ENCODE measurements around the gene NT5DC3.

NT5DC3 gene

DNA sequence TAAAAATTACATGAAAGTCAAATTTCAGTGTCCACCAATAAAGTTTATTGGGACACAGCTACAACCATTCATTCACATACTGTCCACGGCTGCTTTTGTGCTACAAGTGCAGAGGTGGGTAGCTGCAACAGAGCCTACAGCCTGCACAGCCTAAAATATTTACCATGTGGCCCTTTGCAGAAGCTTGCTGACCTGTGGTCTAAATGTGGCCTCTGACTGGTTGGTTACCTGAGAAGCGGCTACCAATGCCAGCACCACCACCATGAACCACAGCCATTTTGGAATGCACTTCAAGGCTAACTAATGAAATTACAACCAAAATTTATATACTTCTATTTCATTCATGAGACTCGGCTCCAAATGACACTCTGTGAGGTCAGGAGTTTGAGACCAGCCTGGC lies 58.6 kb downstream of the NT5DC3 start:
- DNase-seq (ENCODE audit: low spot score), result no peak

DNA sequence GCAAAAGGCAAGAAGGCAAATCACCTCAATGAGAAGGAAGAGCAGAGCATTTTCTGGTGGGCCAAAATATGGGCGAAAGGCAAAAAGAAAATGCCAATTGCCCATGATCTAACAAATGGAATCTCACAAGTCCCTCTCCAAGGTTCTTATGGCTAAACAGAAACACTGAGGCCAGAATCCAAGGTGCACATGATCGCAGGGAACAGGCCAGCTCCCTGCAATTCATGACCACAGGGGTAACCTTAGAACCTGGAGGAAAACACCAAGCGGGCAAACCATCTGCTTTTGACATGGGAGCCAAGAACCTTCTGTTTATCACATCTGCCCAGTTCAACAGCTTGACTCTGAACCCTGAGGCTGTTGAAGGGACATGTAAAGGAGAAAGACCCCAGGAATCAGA lies 60.0 kb downstream of the NT5DC3 start:
- no peak for DNase-seq (ENCODE audit: low spot score)

DNA sequence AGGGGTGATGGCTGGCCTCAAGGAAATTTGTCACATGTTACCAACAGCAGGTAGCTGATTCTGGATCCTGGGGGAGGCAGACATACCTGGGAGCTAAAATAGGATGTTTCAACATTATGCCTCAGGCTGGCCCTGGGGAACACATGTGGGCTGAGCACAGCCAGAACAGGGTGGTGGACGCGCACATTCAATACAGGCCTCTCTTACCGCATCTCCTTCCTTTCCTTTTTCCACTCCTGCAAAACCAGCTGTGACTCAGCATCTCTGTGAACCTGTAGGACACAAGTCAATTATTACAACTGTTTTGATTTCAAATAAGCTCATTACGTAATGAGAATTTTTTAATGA lies 61.0 kb downstream of the NT5DC3 start:
- no peak for DNase-seq (ENCODE audit: low spot score)

DNA sequence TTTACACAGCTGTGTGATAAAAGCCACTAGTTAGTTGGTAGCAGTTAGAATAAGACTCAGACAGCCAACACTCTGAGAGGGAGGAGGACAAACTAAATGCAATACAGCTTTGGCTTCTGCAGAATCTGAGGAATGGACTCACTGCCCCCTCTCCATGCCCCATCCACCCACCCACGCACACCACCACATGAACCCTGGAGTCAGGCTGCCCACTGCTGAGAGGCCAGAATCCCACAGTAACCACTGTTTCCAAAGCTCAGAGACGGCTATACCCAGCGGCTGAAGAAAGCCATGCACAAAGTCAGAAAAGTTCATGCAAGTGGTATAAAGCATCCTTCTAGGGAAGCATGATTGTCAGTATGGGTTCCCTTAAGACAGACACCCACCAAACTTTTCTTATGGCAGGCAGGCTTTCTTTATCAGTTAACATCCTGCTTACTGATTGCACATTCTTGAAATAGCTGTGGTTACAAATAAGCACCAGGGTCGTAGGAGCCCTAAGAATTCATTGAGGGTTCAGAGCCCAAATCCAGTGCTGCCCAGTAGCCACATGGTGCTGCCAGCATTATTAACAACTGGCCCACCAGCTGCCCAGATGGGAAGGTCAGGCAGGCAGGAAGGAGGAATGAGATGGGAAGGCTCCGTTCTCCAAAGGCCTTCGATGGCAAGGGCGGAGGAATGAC lies 61.5 kb downstream of the NT5DC3 start:
- no peak for DNase-seq (ENCODE audit: low spot score)

DNA sequence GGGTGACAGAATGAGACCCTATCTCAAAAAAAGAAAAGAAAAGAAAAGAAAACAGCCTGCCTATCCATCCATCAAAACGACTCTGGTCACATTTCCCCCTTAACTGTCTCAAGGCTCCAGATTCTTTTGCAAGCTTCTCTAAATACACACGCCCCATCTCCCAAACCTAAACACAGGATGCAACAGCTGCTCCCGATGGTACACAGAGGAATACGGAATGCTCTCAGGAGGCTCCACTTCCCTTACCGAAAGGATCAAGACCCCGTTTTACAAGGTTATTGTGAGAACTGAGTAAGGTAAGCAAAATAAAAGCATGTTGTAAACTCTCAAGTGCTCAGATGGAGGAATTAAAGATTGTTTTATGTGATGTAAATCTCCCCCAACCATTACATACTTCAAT lies 62.3 kb downstream of the NT5DC3 start:
- no peak for DNase-seq (ENCODE audit: low spot score)

DNA sequence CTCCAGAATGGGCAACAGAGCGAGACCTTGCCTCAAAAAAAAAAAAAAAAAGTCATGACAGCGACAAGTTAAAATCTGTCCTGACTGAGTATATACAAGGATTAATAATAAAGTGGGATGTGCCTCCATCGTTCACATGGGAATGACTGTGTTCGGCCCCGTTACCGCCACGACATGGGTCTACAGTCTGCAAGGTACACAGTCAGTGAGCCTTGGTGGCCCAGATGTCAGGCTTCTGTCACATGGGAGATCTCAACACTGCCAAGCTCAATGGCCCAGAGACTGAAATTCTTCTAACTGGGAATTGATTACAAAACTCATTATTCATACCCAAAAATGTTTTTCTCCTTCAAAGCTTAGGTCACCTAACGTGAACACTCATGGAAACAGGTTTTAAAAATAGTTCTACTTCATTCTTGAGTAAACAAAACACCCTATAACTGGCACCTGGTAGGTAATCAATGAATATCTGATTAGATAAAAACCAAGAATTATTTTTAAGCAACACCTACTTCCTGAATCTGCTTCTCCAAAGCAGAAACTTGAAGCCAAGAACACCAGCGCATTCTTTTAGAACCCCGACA lies 66.0 kb downstream of the NT5DC3 start:
- DNase-seq (ENCODE audit: low spot score), result no peak

DNA sequence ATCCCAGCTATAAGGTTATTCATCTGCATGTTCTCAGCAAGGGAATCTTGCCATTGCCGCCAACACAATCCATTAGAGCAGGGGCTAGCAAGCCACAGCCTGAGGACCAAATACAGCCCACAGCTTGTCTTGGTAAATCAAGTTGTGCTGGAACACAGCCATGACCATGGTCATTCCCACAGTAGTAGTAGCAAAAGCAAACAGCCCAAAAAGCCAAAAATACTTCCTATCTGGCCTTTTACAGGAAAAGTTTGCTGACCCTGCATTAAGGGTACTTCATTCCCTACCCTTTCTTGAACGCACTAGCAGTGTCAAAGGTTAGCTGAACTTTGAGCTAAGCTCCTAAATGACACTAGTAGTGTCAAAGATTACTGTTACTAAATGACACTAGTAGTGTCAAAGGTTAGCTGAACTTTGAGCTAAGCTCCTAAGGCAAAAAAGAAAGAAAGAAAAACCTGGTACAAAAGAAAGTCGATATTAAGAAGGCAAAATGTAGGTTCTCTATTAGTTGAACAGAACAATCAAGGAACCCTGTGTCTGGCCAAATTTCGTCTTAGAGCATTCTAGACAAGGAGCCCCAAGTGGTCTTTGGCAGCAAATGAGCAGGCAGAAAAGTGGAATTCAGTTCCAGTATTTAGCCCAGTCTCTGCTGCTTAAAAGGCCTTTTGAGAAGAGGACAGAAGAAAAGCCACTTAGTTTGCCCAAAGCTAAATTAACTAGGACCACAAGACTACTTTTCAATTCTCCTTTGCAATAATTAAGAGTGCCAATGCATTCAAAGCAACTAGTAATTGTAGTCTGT lies 67.7 kb downstream of the NT5DC3 start:
- DNase-seq (ENCODE audit: low spot score), result no peak

DNA sequence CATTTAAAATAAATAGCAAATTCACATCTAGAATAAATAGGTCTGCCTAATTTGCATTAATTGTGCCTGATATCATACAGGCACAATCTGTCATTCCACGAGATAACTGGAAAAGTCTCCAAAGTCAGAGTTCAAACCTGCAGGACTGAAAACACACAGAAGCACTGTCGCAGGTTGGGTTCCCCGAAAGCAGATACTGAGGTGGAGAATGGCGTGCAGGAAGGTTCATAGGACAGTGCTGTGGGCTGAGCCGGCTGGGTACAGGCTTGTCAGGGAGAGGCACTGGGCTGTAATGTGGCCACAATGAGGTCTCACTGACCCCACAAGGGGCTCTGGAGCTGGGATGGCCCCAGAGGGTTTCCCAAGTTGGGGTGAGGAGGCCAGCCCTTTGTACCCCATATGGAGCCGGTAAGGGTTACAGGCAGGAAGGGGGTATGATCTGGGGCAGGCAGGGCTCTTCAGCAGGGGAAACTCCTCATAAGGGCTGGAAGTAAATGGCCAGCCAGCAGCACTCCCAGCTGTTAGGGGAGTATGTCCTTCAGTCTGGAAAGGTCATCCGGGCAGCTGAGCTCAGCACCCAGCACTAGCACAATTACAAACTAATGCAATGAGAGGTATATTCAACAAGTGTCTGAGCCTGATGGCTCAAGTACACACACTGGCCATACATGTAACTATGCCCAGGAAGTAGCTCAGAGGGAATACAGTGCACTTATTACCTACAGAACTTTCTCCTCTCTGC lies 68.5 kb downstream of the NT5DC3 start:
- DNase-seq (ENCODE audit: low spot score), result no peak

DNA sequence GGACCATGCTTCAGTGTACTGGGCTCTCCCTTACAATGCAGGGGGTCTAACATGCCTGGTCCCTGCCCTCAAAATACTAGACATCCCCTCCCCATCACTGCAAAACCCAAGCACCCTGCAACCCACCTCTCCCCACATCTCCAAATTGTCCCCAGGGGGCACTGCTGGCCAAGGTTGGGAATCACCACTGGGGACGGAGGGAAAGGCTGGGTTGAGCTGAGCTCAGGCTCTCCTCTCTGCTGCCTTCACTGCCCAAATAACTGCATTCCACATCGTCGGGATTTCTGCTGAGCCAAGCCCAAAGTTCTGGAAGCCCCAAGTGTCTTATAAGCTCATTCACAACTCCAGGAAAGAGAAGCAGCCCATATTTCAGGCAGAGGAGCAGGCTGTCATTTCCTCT lies 69.6 kb downstream of the NT5DC3 start:
- no peak for DNase-seq (ENCODE audit: low spot score)

DNA sequence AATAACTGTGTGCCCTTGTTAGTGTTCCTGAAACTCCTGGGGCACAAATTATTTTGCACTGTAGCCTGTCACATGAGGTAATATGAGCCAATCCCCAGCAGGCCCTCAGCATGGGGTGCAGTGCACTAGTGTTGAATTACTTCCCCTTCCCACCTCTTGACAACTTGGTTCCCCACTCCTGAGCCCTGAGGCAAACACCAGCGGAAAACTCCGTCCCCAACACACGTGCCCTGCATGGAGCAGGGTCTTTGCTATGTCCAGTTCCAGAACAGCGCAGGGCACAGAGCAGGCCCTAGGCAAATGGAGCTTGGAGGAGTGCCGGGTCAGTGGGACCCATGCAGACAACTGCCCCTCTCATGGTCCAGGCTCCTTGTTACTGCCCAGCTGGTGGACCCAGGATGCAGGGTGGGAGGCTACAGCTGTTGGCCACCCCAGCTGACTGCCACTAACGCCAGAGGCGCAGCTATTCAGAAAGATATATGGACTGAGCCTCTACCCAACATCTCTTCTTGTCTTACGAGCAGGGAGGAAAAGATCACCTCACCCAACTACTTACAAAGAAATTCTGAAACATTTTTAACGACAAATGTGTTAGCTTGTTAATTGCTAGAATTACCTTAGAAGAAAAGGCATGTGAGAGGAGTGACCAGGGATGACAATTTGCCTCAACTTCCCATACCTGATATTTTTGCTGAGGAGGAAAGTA lies 71.6 kb downstream of the NT5DC3 start:
- no peak for DNase-seq (ENCODE audit: low spot score)

DNA sequence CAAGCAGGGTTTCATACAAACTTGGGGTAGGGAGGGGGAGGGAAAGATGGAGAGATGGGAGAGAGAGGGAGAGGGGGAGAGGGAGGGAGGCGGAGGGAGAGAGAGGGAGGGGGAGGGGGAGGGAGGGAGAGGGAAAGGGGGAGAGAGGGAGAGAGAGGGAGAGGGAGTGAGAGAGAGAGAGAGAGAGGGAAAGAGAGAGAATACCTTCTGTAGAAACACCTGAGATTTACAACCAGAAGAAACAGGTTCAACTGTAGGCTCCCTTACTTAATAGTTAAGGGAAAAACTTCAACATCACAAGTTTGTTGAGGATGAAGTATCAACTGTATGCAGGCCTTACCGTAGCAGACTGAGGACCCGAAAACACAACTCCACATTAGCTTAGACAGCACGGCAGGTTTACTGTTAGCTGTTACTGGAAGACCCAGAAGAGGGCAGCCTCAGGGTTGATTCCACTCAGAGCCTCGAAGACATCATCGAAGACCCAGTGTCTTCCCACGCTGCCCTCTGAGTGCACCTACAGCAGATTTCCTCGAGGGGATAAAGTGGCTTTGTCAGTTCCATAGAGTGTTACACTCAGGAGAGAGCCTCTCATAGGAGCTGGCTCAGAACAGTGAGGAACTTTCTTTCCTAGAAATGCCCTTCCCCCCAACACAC lies 72.4 kb downstream of the NT5DC3 start:
- no peak for DNase-seq (ENCODE audit: low spot score)

DNA sequence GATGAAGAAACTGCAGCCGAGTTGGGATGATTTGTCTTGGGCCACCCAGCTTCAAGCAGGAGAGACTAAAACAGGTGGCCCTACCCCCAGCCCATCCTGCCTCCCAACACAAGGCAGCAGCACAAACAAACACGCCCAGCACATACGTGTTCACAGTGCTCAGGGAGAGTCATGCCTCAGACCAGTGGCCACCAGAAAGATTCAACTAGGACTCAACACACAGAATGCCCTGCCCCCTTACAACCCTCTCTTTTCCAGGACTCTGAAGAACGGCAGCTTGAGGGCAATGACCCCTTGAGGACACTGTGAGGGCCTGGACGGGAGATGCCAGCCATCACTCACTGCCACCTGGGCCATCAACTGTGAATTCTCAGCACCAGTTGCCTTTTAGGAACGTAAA lies 75.0 kb downstream of the NT5DC3 start:
- no peak for DNase-seq (ENCODE audit: low spot score)

DNA sequence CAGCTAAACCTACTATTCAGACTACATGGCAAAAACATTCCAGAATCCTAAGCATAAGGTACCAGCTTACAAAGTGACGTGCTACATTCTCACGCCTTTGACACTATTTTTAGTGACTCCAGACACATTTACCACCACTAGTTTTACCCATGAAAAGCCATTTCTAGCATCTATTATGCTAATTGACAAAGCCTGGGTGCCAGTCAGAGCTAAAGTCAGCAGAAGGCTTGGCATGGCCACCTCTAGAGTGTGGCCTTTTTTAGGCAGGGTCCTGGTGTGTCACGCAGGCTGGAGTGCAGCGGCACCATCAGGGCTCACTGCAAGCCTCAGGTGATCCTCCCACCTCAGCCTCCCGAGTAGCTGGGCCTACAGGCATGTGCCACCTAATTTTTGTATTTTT lies 75.7 kb downstream of the NT5DC3 start:
- DNase-seq (ENCODE audit: low spot score), result no peak

DNA sequence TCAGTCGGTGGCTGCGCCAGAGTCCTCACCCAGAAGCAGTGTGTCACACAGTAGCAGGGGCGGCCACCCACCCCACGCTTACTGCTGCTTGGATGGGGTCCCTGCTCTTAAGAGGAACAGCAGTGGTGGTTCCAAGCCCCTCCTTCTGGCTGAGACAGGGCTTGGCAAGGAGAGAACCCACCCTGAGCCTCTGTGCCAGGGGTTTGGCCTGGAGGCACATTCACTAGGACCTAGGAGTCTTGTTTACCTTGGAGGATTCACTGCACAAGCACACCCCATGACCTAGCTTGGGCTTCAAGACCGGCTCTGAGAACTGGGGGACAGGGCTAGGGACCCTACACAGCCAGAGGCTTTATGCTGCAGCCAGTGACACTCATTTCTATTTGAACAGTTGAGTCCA lies 78.6 kb downstream of the NT5DC3 start:
- no peak for DNase-seq (ENCODE audit: low spot score)

DNA sequence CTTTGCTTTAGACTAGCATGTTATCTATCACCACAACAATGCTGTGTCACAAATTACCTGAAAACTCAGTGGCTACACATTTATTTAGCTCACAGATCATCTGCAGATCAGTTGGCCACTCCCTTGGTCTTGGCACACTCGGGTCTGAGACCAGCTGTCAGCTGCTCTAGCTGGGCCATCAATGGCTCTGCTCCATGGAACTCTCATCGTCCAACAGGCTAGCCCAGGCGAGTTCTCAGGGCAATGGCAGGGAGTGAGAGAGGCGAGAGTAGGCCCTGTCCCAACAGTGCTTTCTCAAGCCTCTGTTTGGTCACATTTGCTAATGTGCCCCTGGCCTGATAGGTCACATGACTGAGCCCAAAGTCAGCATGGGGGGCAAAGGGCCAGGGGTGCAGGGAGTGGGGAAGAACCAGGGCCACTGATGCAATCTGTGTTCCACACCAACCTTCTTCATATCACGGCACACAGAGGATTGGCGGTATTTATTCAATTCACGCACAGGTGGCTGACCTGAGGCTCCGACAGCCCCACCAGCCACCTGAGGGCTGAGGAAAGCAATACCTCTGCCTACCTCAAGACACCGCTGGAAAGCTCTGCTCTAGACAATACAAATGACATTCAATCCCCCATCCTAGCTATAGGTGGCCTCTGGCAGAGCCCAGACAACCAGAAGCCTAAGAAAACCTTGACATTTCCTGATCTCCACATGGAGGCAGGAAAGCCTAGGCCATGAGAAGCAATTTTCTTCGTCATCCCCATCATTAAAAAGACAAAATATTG lies 82.5 kb downstream of the NT5DC3 start:
- no peak for DNase-seq (ENCODE audit: low spot score)

DNA sequence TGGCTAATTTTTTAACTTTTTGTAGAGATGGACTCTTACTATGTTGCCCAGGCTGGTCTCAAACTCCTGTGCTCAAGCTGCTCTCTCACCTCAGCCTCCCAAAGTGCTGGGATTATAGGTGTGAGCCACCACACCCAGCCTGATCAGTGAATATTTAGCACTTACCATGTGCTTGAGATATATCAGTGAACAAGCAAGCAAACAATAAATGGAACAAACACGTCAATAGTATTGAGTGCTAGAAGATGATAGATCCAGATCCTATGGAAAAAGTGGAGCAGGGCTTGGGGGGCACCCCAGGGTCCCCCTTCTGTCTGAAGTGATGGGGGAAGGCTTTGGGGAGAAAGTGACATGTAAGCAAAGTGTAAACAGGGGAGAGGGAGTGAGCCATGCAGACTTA lies 83.8 kb downstream of the NT5DC3 start:
- no peak for DNase-seq (ENCODE audit: low spot score)

DNA sequence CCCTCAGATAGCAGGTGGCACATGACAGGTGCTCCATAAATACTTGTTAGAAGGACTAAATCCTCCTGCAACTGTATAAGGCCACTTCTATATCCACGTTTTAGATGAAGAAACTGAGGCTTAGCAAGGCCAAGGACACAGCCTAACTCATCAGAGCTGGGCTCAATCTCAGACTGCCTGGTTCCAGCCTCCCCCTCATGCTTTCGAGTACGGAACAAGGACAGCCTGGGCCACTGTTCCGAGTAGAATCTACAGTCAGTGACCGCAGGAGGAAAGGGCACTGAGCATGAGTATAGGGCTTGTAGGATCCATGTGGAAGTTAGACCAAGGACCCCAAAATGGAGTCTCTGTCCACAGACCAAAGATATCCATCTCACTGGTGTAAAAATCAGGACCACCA lies 84.6 kb downstream of the NT5DC3 start:
- DNase-seq (ENCODE audit: low spot score), result no peak

DNA sequence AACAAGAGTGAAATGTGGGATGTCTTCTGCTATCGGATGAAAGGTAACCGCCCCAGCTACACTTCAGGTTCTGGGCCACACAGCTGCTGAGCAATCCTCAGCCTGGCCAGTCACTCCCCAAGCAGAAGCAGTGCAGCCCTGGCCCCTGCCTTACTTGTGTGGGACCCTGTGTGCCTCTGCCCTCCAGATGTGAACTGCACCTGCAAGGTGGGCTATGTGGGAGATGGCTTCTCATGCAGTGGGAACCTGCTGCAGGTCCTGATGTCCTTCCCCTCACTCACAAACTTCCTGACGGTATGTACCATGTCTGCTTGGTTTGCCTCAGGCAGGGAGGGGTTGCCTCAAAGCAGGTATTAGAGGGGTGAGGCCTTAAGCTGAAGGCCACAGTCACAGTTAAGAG lies 85.6 kb downstream of the NT5DC3 start:
- DNase-seq (ENCODE audit: low spot score), result no peak

DNA sequence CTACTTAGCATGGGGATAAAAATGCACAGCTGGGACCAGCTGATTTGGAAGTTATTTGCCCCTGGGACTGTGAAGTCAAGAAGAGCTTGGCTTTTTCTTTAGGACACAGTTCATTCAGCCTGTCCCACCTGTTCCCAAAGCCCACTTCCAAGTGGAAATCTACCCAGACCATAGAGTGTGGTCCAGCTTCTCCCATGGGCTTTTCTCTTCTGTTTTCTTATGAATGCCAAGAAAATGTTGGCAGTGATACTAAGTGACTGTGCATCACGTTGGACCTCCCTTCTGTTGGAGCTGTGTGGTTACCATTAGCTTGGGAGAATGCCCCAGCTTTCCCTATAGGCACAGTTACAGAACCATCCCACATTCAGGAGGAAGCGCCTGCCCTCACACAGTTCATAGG lies 89.4 kb downstream of the NT5DC3 start:
- DNase-seq (ENCODE audit: low spot score), result no peak

DNA sequence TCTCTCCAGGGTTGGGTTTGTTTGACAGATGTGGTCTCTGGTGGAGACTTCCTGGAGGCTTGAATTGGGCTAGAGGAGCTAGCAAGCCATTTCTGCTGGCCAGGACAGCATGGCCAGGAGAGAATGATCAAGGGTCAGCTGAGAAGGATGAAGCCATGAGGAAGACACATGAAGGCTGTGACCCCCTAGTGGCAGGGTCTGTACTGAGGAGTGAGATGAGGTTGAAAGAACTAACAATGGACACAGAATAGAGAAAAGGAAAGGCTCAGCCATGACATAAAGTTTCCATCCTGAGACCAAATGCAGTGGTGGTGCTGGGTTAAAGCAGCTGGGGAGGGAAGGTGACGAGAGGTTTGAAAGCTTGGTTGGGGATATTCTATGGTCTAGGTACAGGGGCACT lies 89.9 kb downstream of the NT5DC3 start:
- DNase-seq (ENCODE audit: low spot score), result no peak

DNA sequence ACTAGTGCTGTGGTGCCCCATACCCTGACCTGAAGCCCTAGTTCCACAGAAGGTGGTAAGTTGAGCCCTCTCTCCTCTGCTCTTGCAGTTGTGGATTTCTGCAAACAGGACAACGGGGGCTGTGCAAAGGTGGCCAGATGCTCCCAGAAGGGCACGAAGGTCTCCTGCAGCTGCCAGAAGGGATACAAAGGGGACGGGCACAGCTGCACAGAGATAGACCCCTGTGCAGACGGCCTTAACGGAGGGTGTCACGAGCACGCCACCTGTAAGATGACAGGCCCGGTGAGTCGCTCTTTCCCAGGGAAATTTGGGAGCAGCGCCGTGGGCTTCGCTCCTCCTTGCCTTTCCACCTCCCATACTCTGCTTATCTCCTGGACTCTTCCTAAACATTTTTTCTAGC lies 92.2 kb downstream of the NT5DC3 start:
- DNase-seq (ENCODE audit: low spot score), result no peak

Data from activated CD4-positive, alpha-beta T cell treated with anti-CD3 and anti-CD28 coated beads, Interleukin-2, Interleukin-4, amounts not matched to agents 100 ng/mL and 50 ng/mL, durations not matched to agents 16 hours and 8 hours (primary cell).